SU-DHL-6 (cell line): Measurements from ENCODE around the gene TXNDC11.

Source experiments
- CTCF ChIP-seq: fragments of 200-600 bp; sonication (generic); IDR thresholded peaks from one replicate; pipeline ENCODE4 v1.5.1; 2017; ENCODE audit warnings: antibody characterized with exemption, mild to moderate bottlenecking, low read length, moderate library complexity; ENCODE audit not compliant: insufficient read depth, poor library complexity, severe bottlenecking
- EZH2phosphoT487 ChIP-seq: fragments of 200-600 bp; sonication (generic), shearing (Covaris generic); conservative IDR thresholded peaks from 2 replicates; pipeline ENCODE4 v1.6.1; 2018; ENCODE audit warnings: mild to moderate bottlenecking, antibody characterized with exemption, low read length, moderate library complexity, mixed read lengths

DNA sequence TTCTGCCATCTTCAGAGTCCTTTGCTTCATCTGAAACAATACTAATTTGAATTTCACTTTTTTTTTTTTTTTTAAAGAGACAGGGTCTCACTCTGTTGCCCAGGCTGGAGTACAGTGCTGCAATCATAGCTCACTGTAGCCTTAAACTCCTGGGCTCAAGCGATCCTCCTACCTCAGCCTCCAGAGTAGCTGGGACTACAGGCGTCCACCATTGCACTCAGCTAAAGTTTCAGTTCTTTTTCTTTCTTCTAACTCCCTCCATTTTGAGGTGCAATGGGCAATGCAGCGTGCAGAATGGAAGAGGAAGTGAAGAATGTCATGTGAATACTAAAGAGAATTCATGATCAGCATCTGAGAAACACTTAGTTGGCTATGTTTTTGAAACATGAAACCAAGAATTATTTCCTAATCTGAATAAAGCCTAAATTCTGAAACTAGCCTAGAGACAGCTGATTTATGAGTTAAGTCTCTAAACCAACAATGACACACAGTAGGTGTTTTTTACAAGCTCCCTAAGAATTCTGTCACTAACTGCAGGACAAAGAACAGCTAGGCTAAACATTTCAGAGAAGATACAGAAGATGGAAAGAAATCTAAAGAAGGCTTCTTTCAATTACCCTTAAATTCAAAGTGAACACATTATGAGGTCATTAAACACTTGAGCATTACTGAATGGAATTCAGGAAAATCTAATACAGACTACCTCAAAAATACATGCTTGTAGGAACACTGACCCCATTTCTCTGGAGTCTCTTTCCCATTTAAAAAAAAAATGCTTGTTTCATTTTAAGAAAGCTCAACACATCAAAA lies 53.4 kb downstream of the TXNDC11 start:
- no peak for TF ChIP-seq CTCF
- TF ChIP-seq EZH2phosphoT487 = no peak
